Left lung (tissue), 10 donors: ENCODE results near the gene OTUD4. TPM values are rescaled to one million over a fixed set of nuclear protein-coding genes. Genes with fewer than 3 reads are reported as not detected.

Experiments used
- ATAC-seq: fragments of 200-7000 bp; cut with Tn5 transposase; one replicate; pipeline ENCODE4 v1.9.1; 2020; ENCODE audit warnings: moderate library complexity
- DNase-seq, 4 donors: peaks; one replicate each; pipeline ENCODE4 v3.0.0-alpha.2; 2013 to 2020
- H3K27ac ChIP-seq, 2 donors: fragments of 200-600 bp; sonication (generic) in 1 of 2; one replicate each; pipeline versions ENCODE4 v1.5.0 to v1.8.0; 2020 to 2021
- H3K27me3 ChIP-seq, 2 donors: fragments of 200-600 bp; sonication (generic) in 1 of 2; one replicate each; pipeline versions ENCODE4 v1.5.0 to v1.8.0; 2020 to 2021
- H3K36me3 ChIP-seq, 2 donors: fragments of 200-600 bp; sonication (generic) in 1 of 2; one replicate each; pipeline versions ENCODE4 v1.5.0 to v1.8.0; 2020 to 2021
- H3K4me1 ChIP-seq, 2 donors: fragments of 200-600 bp; one replicate each; pipeline ENCODE4 v1.8.0; 2021
- H3K4me3 ChIP-seq, 2 donors: fragments of 200-600 bp; sonication (generic) in 1 of 2; one replicate each; pipeline versions ENCODE4 v1.5.0 to v1.8.0; 2020 to 2021; ENCODE audit warnings: mild to moderate bottlenecking in 1 of 2
- H3K9me3 ChIP-seq, 2 donors: fragments of 200-600 bp; sonication (generic) in 1 of 2; one replicate each; pipeline versions ENCODE4 v1.5.0 to v1.8.0; 2020 to 2021
- CTCF ChIP-seq, 2 donors: fragments of 200-600 bp; sonication (generic) in 1 of 2; IDR thresholded peaks; one replicate each; pipeline versions ENCODE4 v1.5.0 to v1.8.0; 2021; ENCODE audit warnings: antibody characterized with exemption in 2 of 2
- intact Hi-C, 2 donors: fragments of 100-400 bp; cut with DNase I; formaldehyde crosslinking; loops; one replicate each; pipeline versions ENCODE4 v1.11.2 to v1.14.2; 2022
- polyA plus RNA-seq, 6 donors: library from polyadenylated mRNA; unstranded; fragments of 120-200 nt; gene quantifications; one replicate each; pipeline ENCODE4 v1.2.1, GENCODE V29; 2013; ENCODE audit not compliant: insufficient read length in 6 of 6
- total RNA-seq, 2 donors: library from RNA; stranded (reverse); fragmentation: NEBNext Ultra II Directional; extraction: Animal tissue kit (Norgen Biotek cat#: 25700); gene quantifications; one replicate each; pipeline ENCODE4 v1.2.1, GENCODE V29; 2021
- donor health status: DM: no; HTN: yes; CAD: no.
- donor health status: DM: no; HTN: no; CAD: no.

Gene OTUD4
- total and polyA plus RNA-seq, 8 donors, result 33.4 to 43.6 (median 41.7) TPM

GRCh38 chr4:145200366-145200765 is 20.0 kb upstream of the OTUD4 start:
- H3K27me3 ChIP-seq, result no peaks in the 10 kb centered on the region
- no peak overlapping the region for H3K4me3 ChIP-seq
- ATAC-seq, result no peak
- H3K9me3 ChIP-seq, result no peaks in the 10 kb centered on the region
- no peak for DNase-seq
- TF ChIP-seq CTCF (IDR thresholded peaks at IDR 0.05), result no peak
- intact Hi-C loops, result no loop called here
- no peaks in the 10 kb centered on the region for H3K4me1 ChIP-seq
- no peaks in the 10 kb centered on the region for H3K36me3 ChIP-seq
- H3K27ac ChIP-seq, result no peak overlapping the region

DNA sequence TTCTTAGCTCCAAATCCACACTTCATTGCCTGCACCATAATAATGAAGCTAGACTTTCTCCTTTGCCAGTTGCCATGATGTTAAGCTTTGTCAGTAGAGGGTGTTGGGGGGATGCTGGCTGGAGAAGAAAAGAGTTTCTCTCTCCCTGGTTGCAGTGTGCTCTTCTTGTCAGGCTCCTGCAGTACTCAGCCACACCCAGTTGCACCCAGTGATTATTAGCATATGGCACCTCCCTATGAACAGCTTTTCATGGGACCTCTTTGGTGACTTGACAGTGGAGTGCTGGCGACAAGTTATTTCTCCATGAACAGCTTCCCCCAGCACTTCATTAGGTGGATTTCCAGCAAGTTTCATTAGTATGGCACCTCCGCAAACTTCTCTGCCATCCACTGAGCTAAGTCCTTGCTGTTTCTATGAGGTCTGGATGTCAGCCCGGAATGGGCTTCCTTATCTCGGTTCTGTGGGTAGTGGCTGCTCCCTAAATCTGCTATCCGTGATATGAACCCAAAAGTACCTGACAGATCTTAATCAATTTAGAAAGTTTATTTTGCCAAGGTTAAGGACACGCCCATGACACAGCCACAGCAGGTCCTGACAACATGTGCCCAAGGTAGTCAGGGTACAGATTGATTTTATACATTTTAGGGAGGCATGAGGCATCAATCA is 18.8 kb upstream of the OTUD4 start:
- H3K27me3 ChIP-seq, result no peaks in the 10 kb centered on the region

GRCh38 chr4:145196747-145197146 is 16.4 kb upstream of the OTUD4 start:
- TF ChIP-seq CTCF (IDR thresholded peaks at IDR 0.05), result no peak
- H3K27me3 ChIP-seq, result no peaks in the 10 kb centered on the region
- DNase-seq, result no peak
- no peaks in the 10 kb centered on the region for H3K4me1 ChIP-seq
- no peaks in the 10 kb centered on the region for H3K36me3 ChIP-seq
- H3K27ac ChIP-seq, result no peak overlapping the region
- H3K4me3 ChIP-seq, result no peak overlapping the region
- H3K9me3 ChIP-seq, result no peaks in the 10 kb centered on the region
- intact Hi-C loops, result no loop called here
- no peak for ATAC-seq

More for the DNA sequence above, 18.8 kb upstream of the OTUD4 start:
- H3K36me3 ChIP-seq, result no peaks in the 10 kb centered on the region
- ATAC-seq, result no peak
- intact Hi-C loops, result no loop called here
- H3K4me1 ChIP-seq, result no peaks in the 10 kb centered on the region
- DNase-seq, result no peak
- H3K4me3 ChIP-seq, result no peak overlapping the region
- no peak overlapping the region for H3K27ac ChIP-seq
- H3K9me3 ChIP-seq, result no peaks in the 10 kb centered on the region
- no peak for TF ChIP-seq CTCF (IDR thresholded peaks at IDR 0.05)

GRCh38 chr4:145195167-145195952 is 15.0 kb upstream of the OTUD4 start:
- Histone ChIP-seq H3K4me3 (no peak overlapping the region), H3K27me3 (no peaks in the 10 kb centered on the region), H3K27ac (no peak overlapping the region), H3K36me3 (no peaks in the 10 kb centered on the region), H3K4me1 (no peaks in the 10 kb centered on the region), H3K9me3 (no peaks in the 10 kb centered on the region)
- no peak for DNase-seq
- ATAC-seq, result peak; percentile 84
- TF ChIP-seq CTCF (IDR thresholded peaks at IDR 0.05), result no peak
- intact Hi-C loops, result no loop called here

- DNase-seq (no peak), ATAC-seq (no peak)
- H3K4me1 ChIP-seq, result no peaks in the 10 kb centered on the region
- intact Hi-C loops, result no loop called here
- H3K27me3 ChIP-seq, result no peaks in the 10 kb centered on the region
- no peak for TF ChIP-seq CTCF (IDR thresholded peaks at IDR 0.05)
- no peaks in the 10 kb centered on the region for H3K36me3 ChIP-seq
- no peak overlapping the region for H3K4me3 ChIP-seq
- H3K27ac ChIP-seq, result no peak overlapping the region
- no peaks in the 10 kb centered on the region for H3K9me3 ChIP-seq
Measured at GRCh38 chr4:145189981-145190380, 9.6 kb upstream of the OTUD4 start.
